K562 (cell line): ENCODE results near the gene JAM2. TPM values are rescaled to one million over a fixed set of nuclear protein-coding genes. Genes with fewer than 3 reads are reported as not detected.

Experiments
- CBX3 ChIP-seq, 2 experiments: IDR thresholded peaks; 1 replicate in 1 of 2; 2 replicates in 1 of 2; pipeline ENCODE4 v1.6.1; 2012; ENCODE audit warnings: inconsistent platforms in 2 of 2, low read length in 2 of 2, borderline replicate concordance in 1 of 2, control low read depth in 1 of 2
- CEBPB ChIP-seq: fragments of 450-650 bp; IDR thresholded peaks from 2 replicates; pipeline ENCODE4 v1.6.1; 2016; ENCODE audit warnings: missing genetic modification characterization, missing compliant biosample characterization
- CTBP1 ChIP-seq: fragments of 450-650 bp; IDR thresholded peaks from 2 replicates; pipeline ENCODE4 v1.6.1; 2016; ENCODE audit warnings: borderline replicate concordance
- MLLT1 ChIP-seq, 2 experiments: fragments of 450-650 bp; IDR thresholded peaks; 2 replicates each; pipeline ENCODE4 v1.6.1; 2016
- NCOA1 ChIP-seq: fragments of 450-650 bp; IDR thresholded peaks from 2 replicates; pipeline ENCODE4 v1.6.1; 2016; ENCODE audit warnings: low read depth
- NFIC ChIP-seq: fragments of 450-650 bp; IDR thresholded peaks from 2 replicates; pipeline ENCODE4 v1.6.1; 2017; ENCODE audit warnings: mild to moderate bottlenecking, inconsistent platforms
- PHF20 ChIP-seq: fragments of 450-650 bp; IDR thresholded peaks from 2 replicates; pipeline ENCODE4 v1.6.1; 2018; ENCODE audit not compliant: partially characterized antibody
- RNF219 ChIP-seq: fragments of 250-450 bp; sonication (Bioruptor Pico); IDR thresholded peaks from 2 replicates; pipeline ENCODE4 v1.5.0; 2022; ENCODE audit warnings: mild to moderate bottlenecking
- polyA plus RNA-seq, 8 experiments: library from polyadenylated mRNA; depleted of rRNA in 4 of 8; stranded (reverse) in 5 of 8; unstranded in 3 of 8; fragments of >200 nt; fragmentation: Nextera tagmentation in 2 of 8; fragmentation: Illumina TruSeq in 1 of 8; extraction: Ambion mirVana in 2 of 8; extraction: Trizol in 1 of 8; gene quantifications; 2 replicates each; pipeline versions ENCODE4 v1.2.1 to v1.2.3, GENCODE V29; 2011 to 2014; ENCODE audit warnings: inconsistent platforms in 1 of 8, missing spikeins in 1 of 8
- total RNA-seq, 7 experiments: library from RNA; depleted of rRNA in 6 of 7; stranded (reverse); fragments of >200 nt in 6 of 7; fragmentation: Illumina TruSeq in 2 of 7; extraction: Trizol in 2 of 7; gene quantifications; 2 replicates each; pipeline versions ENCODE4 v1.2.1 to v1.2.3, GENCODE V29; 2011 to 2021; ENCODE audit warnings: low replicate concordance in 1 of 7
- TF ChIP-seq, protein P1 (sequence below): fragments of 450-650 bp; IDR thresholded peaks from 2 replicates; pipeline ENCODE4 v1.6.1; 2016; ENCODE audit warnings: low read depth
- TF ChIP-seq, protein P2 (sequence below): fragments of 250-450 bp; sonication (Bioruptor Pico); IDR thresholded peaks from 2 replicates; pipeline ENCODE4 v1.4.0; 2020; ENCODE audit warnings: mild to moderate bottlenecking, moderate library complexity

The JAM2 gene
- total and polyA plus RNA-seq, 9 of the 15 experiments (the other 6 are each of a cell fraction or from before 2014, with no cell fraction given) = 0.03 to 0.08 (median 0.07) TPM; not detected in 6

GRCh38 chr21:25734904-25735645 lies 96.0 kb downstream of the JAM2 start, which contains the start of the genes ATP5PF and GABPA (continued):
- TF ChIP-seq, protein P1, sequence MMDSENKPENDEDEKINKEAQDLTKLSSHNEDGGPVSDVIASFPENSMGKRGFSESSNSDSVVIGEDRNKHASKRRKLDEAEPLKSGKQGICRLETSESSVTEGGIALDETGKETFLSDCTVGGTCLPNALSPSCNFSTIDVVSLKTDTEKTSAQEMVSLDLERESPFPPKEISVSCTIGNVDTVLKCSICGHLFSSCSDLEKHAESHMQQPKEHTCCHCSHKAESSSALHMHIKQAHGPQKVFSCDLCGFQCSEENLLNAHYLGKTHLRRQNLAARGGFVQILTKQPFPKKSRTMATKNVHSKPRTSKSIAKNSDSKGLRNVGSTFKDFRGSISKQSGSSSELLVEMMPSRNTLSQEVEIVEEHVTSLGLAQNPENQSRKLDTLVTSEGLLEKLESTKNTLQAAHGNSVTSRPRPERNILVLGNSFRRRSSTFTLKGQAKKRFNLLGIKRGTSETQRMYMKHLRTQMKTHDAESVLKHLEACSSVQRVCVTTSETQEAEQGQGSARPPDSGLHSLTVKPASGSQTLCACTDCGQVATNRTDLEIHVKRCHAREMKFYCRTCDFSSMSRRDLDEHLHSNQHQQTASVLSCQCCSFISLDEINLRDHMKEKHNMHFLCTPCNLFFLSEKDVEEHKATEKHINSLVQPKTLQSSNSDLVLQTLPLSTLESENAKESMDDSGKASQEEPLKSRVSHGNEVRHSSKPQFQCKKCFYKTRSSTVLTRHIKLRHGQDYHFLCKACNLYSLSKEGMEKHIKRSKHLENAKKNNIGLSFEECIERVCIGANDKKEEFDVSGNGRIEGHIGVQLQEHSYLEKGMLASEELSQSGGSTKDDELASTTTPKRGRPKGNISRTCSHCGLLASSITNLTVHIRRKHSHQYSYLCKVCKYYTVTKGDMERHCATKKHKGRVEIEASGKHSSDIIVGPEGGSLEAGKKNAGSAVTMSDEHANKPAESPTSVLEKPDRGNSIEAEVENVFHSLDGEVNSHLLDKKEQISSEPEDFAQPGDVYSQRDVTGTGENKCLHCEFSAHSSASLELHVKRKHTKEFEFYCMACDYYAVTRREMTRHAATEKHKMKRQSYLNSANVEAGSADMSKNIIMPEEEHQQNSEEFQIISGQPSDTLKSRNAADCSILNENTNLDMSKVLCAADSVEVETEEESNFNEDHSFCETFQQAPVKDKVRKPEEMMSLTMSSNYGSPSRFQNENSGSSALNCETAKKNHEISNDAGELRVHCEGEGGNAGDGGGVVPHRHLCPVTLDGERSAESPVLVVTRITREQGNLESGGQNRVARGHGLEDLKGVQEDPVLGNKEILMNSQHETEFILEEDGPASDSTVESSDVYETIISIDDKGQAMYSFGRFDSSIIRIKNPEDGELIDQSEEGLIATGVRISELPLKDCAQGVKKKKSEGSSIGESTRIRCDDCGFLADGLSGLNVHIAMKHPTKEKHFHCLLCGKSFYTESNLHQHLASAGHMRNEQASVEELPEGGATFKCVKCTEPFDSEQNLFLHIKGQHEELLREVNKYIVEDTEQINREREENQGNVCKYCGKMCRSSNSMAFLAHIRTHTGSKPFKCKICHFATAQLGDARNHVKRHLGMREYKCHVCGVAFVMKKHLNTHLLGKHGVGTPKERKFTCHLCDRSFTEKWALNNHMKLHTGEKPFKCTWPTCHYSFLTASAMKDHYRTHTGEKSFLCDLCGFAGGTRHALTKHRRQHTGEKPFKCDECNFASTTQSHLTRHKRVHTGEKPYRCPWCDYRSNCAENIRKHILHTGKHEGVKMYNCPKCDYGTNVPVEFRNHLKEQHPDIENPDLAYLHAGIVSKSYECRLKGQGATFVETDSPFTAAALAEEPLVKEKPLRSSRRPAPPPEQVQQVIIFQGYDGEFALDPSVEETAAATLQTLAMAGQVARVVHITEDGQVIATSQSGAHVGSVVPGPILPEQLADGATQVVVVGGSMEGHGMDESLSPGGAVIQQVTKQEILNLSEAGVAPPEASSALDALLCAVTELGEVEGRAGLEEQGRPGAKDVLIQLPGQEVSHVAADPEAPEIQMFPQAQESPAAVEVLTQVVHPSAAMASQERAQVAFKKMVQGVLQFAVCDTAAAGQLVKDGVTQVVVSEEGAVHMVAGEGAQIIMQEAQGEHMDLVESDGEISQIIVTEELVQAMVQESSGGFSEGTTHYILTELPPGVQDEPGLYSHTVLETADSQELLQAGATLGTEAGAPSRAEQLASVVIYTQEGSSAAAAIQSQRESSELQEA = peak; percentile 99
- peak; percentile 97 for TF ChIP-seq NCOA1
- TF ChIP-seq, protein P2, sequence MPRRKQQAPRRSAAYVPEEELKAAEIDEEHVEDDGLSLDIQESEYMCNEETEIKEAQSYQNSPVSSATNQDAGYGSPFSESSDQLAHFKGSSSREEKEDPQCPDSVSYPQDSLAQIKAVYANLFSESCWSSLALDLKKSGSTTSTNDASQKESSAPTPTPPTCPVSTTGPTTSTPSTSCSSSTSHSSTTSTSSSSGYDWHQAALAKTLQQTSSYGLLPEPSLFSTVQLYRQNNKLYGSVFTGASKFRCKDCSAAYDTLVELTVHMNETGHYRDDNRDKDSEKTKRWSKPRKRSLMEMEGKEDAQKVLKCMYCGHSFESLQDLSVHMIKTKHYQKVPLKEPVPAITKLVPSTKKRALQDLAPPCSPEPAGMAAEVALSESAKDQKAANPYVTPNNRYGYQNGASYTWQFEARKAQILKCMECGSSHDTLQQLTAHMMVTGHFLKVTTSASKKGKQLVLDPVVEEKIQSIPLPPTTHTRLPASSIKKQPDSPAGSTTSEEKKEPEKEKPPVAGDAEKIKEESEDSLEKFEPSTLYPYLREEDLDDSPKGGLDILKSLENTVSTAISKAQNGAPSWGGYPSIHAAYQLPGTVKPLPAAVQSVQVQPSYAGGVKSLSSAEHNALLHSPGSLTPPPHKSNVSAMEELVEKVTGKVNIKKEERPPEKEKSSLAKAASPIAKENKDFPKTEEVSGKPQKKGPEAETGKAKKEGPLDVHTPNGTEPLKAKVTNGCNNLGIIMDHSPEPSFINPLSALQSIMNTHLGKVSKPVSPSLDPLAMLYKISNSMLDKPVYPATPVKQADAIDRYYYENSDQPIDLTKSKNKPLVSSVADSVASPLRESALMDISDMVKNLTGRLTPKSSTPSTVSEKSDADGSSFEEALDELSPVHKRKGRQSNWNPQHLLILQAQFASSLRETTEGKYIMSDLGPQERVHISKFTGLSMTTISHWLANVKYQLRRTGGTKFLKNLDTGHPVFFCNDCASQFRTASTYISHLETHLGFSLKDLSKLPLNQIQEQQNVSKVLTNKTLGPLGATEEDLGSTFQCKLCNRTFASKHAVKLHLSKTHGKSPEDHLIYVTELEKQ (CRISPR knock-in tag) = no peak
- TF ChIP-seq CEBPB (tag) = no peak
- TF ChIP-seq MLLT1 (IDR thresholded peaks at IDR 0.05) = peak in 1 of 2 experiments; percentile 5; a peak in 1 of 4 replicates
- peak in 1 of 2 experiments; percentile 58; a peak in 1 of 3 replicates for TF ChIP-seq CBX3 (IDR thresholded peaks at IDR 0.05; ENCODE audit: borderline replicate concordance in 1 of 2, low read length in 2 of 2)
- TF ChIP-seq CTBP1 = peak; percentile 71; the same call in 1 of the 2 replicates
- no peak for TF ChIP-seq RNF219
- peak; percentile 96 for TF ChIP-seq PHF20
- peak; percentile 55; the same call in 1 of the 2 replicates for TF ChIP-seq NFIC
